Lower leg skin (tissue), 3 donors: ENCODE data around the gene PIR.

Experiments
- CTCF ChIP-seq, 3 donors: fragments of 450-650 bp; IDR thresholded peaks; one replicate each; pipeline ENCODE4 v1.5.1; 2016; ENCODE audit warnings: antibody characterized with exemption in 3 of 3, mild to moderate bottlenecking in 3 of 3, moderate library complexity in 2 of 3
- POLR2A ChIP-seq, 2 donors: fragments of 450-650 bp; IDR thresholded peaks; one replicate each; pipeline ENCODE4 v1.6.1; 2016 to 2017; ENCODE audit warnings: antibody characterized with exemption in 2 of 2, mild to moderate bottlenecking in 1 of 2, moderate library complexity in 1 of 2

GRCh38 chrX:15384304-15384703, 108.8 kb downstream of the PIR start, which contains the start of gene VEGFD:
- TF ChIP-seq CTCF (IDR thresholded peaks at IDR 0.05), result no peak
- TF ChIP-seq POLR2A (IDR thresholded peaks at IDR 0.05), result no peak
